K562 (cell line): ENCODE data around the gene ELFN2.

Experiments used
- TF ChIP-seq, protein P1 (sequence below), 3 experiments: IDR thresholded peaks in 2 of 3; conservative IDR thresholded peaks in 1 of 3; 2 replicates each; pipeline ENCODE4 v1.5.1; 2011 to 2012; ENCODE audit warnings: low read length in 3 of 3, mild to moderate bottlenecking in 3 of 3, control low read depth in 2 of 3, improper control_type of control experiment in 1 of 3, inconsistent platforms in 1 of 3, low read depth in 1 of 3, mixed read lengths in 1 of 3, moderate library complexity in 1 of 3; ENCODE audit not compliant: insufficient read depth in 2 of 3
- TF ChIP-seq, protein P2 (sequence below): sonication (generic); formaldehyde crosslinking; IDR thresholded peaks from 2 replicates; pipeline ENCODE4 v1.4.0; 2020; ENCODE audit warnings: mild to moderate bottlenecking, missing genetic modification reagents

DNA sequence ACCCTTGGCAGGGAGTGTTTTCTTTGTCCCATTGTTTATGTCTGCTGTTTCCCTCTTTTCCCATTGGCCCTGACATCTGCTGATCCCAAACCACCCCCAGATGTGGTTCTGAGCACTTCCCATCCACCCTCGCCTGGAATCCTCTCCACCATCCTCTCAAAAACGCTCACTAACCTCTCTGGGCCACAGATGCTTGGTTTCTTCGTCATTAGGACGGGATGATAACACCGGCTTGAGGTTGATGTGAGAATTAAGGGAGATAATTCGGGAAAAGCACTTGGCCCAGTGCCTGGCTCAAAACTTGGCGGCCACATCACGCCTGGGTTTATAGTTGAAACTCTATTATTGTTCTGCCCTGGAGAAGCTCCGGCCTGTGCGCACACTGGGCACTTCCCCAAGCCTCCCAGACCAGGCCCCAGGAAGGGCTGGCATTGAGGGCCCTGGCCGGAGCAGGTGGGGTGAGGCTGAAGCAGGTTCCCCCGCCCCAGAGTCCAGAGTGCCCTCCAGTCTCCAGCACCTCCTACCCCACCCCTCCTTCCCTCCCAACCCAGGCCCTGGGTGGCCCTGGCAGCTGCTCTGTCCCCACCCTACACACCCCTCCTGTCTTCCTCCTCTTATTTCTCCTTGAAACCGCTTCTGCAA lies 81.3 kb downstream of the ELFN2 start:
- TF ChIP-seq, protein P1, sequence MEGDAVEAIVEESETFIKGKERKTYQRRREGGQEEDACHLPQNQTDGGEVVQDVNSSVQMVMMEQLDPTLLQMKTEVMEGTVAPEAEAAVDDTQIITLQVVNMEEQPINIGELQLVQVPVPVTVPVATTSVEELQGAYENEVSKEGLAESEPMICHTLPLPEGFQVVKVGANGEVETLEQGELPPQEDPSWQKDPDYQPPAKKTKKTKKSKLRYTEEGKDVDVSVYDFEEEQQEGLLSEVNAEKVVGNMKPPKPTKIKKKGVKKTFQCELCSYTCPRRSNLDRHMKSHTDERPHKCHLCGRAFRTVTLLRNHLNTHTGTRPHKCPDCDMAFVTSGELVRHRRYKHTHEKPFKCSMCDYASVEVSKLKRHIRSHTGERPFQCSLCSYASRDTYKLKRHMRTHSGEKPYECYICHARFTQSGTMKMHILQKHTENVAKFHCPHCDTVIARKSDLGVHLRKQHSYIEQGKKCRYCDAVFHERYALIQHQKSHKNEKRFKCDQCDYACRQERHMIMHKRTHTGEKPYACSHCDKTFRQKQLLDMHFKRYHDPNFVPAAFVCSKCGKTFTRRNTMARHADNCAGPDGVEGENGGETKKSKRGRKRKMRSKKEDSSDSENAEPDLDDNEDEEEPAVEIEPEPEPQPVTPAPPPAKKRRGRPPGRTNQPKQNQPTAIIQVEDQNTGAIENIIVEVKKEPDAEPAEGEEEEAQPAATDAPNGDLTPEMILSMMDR (IDR thresholded peaks at IDR 0.05 in 2 of 3, conservative IDR thresholded peaks at IDR 0.05 in 1 of 3; ENCODE audit: insufficient read depth in 2 of 3, low read depth in 1 of 3, low read length in 3 of 3), result no peak
- TF ChIP-seq, protein P2, sequence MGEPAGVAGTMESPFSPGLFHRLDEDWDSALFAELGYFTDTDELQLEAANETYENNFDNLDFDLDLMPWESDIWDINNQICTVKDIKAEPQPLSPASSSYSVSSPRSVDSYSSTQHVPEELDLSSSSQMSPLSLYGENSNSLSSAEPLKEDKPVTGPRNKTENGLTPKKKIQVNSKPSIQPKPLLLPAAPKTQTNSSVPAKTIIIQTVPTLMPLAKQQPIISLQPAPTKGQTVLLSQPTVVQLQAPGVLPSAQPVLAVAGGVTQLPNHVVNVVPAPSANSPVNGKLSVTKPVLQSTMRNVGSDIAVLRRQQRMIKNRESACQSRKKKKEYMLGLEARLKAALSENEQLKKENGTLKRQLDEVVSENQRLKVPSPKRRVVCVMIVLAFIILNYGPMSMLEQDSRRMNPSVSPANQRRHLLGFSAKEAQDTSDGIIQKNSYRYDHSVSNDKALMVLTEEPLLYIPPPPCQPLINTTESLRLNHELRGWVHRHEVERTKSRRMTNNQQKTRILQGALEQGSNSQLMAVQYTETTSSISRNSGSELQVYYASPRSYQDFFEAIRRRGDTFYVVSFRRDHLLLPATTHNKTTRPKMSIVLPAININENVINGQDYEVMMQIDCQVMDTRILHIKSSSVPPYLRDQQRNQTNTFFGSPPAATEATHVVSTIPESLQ, result no peak
